GM23248 (cell line): ENCODE results near the gene NKX2-3.

ENCODE experiments used
- EZH2 ChIP-seq: fragments of 200-600 bp; sonication (generic); IDR thresholded peaks from 2 replicates; pipeline ENCODE4 v1.6.1; 2018; ENCODE audit warnings: antibody characterized with exemption, mild to moderate bottlenecking; ENCODE audit not compliant: insufficient read depth, poor library complexity, severe bottlenecking
- EZH2phosphoT487 ChIP-seq: fragments of 200-600 bp; sonication (generic); IDR thresholded peaks from 2 replicates; pipeline ENCODE4 v1.6.1; 2018; ENCODE audit warnings: antibody characterized with exemption, moderate library complexity, mild to moderate bottlenecking, low read depth; ENCODE audit not compliant: insufficient read depth

GRCh38 chr10:99531026-99531695 is 1.6 kb upstream of the NKX2-3 start:
- TF ChIP-seq EZH2 (peak; percentile 74), EZH2phosphoT487 (no peak)
